IPS DF 6.9 (cell line): Measurements from ENCODE around the gene GYPE.
"Not testable (repeated sequence)": the region's sequence is repeated elsewhere in the genome, so short reads cannot be mapped to it uniquely, and the experiment has no call there.

ENCODE experiments used
- DNase-seq: peaks from one replicate; pipeline ENCODE4 v3.0.0-alpha.2; 2013; ENCODE audit warnings: low read depth, low spot score
- H3K27ac ChIP-seq: one replicate; pipeline ENCODE4 v1.5.1; 2013; ENCODE audit warnings: low read length, control low read depth
- H3K27me3 ChIP-seq: 2 replicates; pipeline ENCODE4 v1.6.1; 2013; ENCODE audit warnings: mild to moderate bottlenecking, low read length; ENCODE audit not compliant: control insufficient read depth, insufficient read depth
- H3K36me3 ChIP-seq: 2 replicates; pipeline ENCODE4 v1.6.1; 2013; ENCODE audit warnings: low read length; ENCODE audit not compliant: control insufficient read depth, insufficient read depth
- H3K4me1 ChIP-seq: 2 replicates; pipeline ENCODE4 v1.6.1; 2013; ENCODE audit warnings: low read length; ENCODE audit not compliant: control insufficient read depth, insufficient read depth
- H3K4me3 ChIP-seq: 2 replicates; pipeline ENCODE4 v1.5.1; 2013; ENCODE audit warnings: mild to moderate bottlenecking, low read length
- H3K9me3 ChIP-seq: 2 replicates; pipeline ENCODE4 v1.6.1; 2013; ENCODE audit warnings: low read length, inconsistent platforms; ENCODE audit not compliant: control insufficient read depth, insufficient read depth
- WGBS: extraction: QIAGEN DNeasy Blood & Tissue Kit; methylation state at CpG from one replicate; pipeline ENCODE4 v1.1.7; 2013; ENCODE audit warnings: mixed read lengths, missing lambda C conversion rate; ENCODE audit not compliant: insufficient read length, insufficient coverage; 5-methylcytosine and 5-hydroxymethylcytosine counted together

GYPE gene

GRCh38 chr4:143905440-143905839, at the start of gene GYPE:
Gene GYPE (minus strand): TSS chr4:143905559. CDS start chr4:143905507, 52 bp downstream.
- not testable (repeated sequence) for H3K36me3 ChIP-seq, H3K4me3 ChIP-seq, DNase-seq, H3K27me3 ChIP-seq, H3K27ac ChIP-seq, H3K4me1 ChIP-seq, H3K9me3 ChIP-seq
- no CpG with 5 or more reads among the region's 2 CpGs for WGBS

DNA sequence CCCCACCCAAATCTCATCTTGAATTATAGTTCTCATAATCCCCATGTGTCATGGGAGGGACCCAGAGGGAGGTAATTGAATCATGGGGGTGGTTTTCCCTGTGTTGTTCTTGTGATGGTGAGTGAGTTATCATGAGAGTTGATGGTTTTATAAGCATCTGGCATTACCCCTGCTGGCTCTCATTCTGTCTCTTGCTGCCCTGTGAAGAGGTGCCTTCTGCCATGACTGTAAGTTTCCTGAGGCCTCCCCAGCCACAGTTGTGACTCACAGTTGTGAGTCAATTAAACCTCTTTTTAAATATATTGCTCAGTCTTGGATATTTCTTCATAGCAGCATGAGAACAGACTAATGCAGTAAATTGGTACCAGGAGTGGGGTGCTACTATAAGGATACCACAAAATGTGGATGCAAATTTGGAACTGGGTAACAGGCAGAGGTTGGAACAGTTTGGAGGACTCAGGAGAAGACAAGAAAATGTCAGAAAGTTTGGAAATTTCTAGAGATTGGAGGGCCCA, 46.2 kb upstream of the GYPE start:
- not testable (repeated sequence) for H3K27me3 ChIP-seq, H3K9me3 ChIP-seq, H3K4me1 ChIP-seq, DNase-seq, H3K36me3 ChIP-seq, H3K4me3 ChIP-seq, H3K27ac ChIP-seq

DNA sequence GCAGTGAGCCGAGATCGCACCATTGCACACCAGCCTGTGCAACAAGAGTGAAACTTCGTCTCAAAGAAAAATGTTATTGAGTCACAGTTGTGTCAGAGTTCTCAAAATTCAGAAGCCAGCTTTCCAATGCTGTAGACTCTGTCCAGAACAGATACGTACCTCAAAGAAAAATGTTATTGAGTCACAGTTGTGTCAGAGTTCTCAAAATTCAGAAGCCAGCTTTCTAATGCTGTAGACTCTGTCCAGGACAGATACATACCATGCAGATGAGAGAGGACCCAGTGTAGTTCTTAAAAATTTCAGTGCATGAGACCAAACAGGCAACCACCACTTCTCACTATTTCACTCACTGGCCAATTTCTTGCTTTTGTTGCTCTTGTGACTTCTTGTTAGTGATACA, 45.6 kb upstream of the GYPE start:
- H3K9me3 ChIP-seq, H3K4me1 ChIP-seq, H3K4me3 ChIP-seq, H3K27ac ChIP-seq, H3K27me3 ChIP-seq, DNase-seq, H3K36me3 ChIP-seq: not testable (repeated sequence)
- no CpG with 5 or more reads among the region's 4 CpGs for WGBS

DNA sequence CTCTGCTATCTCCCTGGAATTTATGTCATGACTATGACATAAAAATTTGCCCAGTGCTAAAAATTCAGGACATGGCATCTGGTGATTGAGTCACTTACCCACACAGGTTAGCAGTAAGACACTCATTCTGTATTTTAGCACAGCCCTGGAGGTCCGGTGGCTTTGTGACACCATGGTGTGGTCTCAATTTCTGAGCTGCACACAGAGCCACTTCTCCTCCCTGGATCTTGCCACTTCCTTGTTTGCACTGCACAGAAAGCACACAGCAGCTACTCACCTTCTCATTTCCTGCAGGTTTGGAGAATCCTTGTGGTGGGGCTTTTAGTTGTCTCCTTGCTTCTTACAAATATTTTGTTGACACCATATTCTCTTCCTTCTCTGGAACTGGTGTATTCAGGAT, 44.8 kb upstream of the GYPE start:
- H3K9me3 ChIP-seq, H3K36me3 ChIP-seq, DNase-seq, H3K4me1 ChIP-seq, H3K4me3 ChIP-seq, H3K27me3 ChIP-seq, H3K27ac ChIP-seq: not testable (repeated sequence)
- no CpG with 5 or more reads among the region's 1 CpG for WGBS

DNA sequence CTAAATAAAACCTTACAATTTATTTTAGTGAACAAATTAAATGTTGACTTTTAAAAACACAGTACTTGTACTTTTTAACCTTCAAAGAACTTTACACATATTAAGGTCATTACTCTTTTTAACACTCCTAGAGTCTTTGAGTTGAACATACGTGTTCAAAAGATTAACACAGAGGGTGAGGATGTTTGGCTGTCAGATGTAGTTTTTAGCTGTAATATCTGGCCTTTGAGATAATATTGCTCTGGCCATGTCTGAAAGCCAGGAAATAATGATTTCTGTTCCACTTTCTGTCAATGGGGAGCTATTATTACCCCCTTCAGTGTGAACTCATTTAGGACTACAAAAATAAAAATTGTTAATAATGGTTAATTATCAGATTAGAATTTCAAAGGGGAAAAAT, 42.1 kb upstream of the GYPE start:
- DNase-seq, H3K36me3 ChIP-seq, H3K27me3 ChIP-seq, H3K4me1 ChIP-seq, H3K4me3 ChIP-seq, H3K27ac ChIP-seq, H3K9me3 ChIP-seq: not testable (repeated sequence)
- no CpG with 5 or more reads among the region's 1 CpG for WGBS

DNA sequence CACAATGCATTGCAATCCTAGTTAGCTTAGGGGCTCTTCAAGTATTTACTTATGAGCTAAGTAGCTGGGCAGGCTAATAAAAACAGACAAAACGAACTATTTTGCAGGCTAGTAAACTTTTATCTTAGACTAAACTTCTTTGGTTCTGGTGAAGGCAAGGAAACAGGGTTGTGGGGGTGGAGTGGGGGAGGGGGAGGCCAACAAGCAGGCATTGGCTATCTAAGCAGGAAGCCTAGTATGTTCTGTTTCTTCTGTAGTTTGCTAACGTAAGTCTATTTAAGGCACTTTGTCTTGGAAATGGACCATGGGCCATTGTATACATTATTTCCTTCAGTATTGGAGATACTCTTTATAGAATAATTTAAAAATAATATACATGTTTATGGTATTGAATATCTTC, 35.3 kb upstream of the GYPE start:
- no CpG with 5 or more reads among the region's 2 CpGs for WGBS
- H3K4me1 ChIP-seq, H3K27ac ChIP-seq, H3K36me3 ChIP-seq, H3K27me3 ChIP-seq, H3K4me3 ChIP-seq, DNase-seq, H3K9me3 ChIP-seq: not testable (repeated sequence)

DNA sequence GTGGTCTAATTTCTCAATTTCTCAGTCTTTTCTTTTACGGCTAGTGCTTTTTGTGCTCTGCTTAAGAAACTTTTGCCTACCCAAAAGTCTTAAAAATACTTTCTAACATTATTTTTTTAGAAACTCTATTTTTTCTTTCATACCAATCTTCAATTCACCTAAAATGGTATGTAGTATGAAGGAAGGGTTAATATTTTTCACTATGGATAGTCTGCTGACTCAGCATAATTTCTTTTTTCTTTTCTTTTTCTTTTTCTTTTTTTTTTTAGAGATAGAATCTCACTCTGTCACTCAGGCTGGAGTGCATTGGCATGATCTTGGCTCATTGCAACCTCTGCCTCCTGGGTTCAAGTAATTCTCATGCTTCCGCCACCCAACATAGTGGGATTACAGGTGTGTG, 34.2 kb upstream of the GYPE start:
- no peaks in the 10 kb centered on the region for H3K27me3 ChIP-seq
- WGBS: no CpG with 5 or more reads among the region's 2 CpGs
- no peak for DNase-seq
- H3K4me3 ChIP-seq: no peak overlapping the region
- H3K27ac ChIP-seq: no peak overlapping the region
- no peaks in the 10 kb centered on the region for H3K4me1 ChIP-seq
- H3K9me3 ChIP-seq: no peaks in the 10 kb centered on the region
- no peaks in the 10 kb centered on the region for H3K36me3 ChIP-seq

DNA sequence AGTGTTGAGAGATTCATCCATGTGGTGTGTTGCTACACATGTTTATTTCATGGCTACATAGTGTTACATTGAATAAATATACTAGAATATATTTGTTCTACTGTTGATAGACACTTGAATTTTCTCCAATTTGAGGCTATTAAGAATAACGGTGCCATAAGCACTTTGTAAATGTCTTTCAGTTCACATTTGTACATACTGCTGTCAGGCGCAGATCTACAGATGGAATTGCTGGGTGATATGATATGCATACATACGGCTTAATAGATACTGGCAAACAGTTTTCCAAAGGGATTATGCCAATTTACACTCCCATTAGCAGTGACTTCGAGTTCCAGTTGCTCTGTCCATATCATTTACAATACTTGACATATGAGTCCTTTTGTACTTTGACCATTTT, 33.5 kb upstream of the GYPE start:
- H3K4me1 ChIP-seq, H3K4me3 ChIP-seq, DNase-seq, H3K9me3 ChIP-seq, H3K27ac ChIP-seq, H3K27me3 ChIP-seq, H3K36me3 ChIP-seq: not testable (repeated sequence)
- WGBS: no CpG with 5 or more reads among the region's 4 CpGs

DNA sequence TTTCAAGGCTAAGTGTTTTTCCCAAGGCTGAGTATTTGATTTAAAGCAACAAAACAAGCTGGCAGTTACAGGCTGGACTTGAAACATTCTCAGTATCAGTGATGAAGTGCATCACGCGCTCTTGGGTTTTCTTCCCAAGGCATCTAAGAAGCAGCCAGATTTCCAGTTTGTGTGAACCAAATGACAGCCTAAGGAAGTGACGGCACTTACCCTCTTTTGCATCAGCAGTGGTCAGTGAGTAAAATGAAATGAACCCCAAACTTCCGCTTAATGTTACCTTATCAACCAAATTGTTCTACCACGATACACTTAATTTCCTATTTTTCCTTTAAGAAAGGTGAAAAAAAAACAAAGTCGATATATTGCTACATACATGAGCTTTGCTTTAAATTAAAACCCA, 15.8 kb upstream of the GYPE start:
- Histone ChIP-seq H3K27me3 (no peaks in the 10 kb centered on the region), H3K4me3 (no peak overlapping the region), H3K4me1 (no peaks in the 10 kb centered on the region), H3K9me3 (no peaks in the 10 kb centered on the region), H3K27ac (no peak overlapping the region), H3K36me3 (no peaks in the 10 kb centered on the region)
- WGBS: 100% methylated on average over 1 of the region's 6 CpGs
- no peak for DNase-seq

DNA sequence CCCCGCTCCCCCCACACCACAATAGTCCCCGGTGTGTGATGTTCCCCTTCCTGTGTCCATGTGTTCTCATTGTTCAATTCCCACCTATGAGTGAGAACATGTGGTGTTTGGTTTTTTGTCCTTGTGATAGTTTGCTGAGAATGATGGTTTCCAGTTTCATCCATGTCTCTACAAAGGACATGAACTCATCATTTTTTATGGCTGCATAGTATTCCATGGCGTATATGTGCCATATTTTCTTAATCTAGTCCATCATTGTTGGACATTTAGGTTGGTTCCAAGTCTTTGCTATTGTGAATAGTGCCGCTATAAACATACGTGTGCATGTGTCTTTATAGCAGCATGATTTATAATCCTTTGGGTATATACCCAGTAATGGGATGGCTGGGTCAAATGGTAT, 11.1 kb upstream of the GYPE start:
- no CpG with 5 or more reads among the region's 5 CpGs for WGBS
- H3K4me1 ChIP-seq, H3K9me3 ChIP-seq, H3K4me3 ChIP-seq, H3K27ac ChIP-seq, H3K27me3 ChIP-seq, DNase-seq, H3K36me3 ChIP-seq: not testable (repeated sequence)

DNA sequence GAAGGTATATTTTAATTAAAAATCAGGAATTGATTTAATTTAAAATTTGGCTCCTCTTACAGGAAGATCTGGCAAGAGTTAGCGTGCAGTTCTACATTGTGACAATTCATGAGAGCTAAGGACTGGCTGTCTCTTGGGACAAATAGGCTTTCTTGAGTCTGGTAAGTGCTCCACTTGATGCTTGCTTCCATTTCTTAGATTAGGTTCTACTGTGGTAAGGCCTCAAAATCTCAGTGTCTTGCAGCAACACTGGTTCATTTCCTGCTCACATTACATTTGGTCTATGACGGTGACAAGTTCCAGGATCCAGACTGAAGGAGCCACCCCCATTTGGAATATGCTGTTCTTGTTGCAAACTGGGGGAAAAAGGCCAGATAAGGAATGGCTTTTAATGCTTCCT, 7.1 kb upstream of the GYPE start:
- no CpG with 5 or more reads among the region's 2 CpGs for WGBS

More for the DNA sequence above, 7.1 kb upstream of the GYPE start:
- H3K27me3 ChIP-seq, H3K36me3 ChIP-seq, H3K4me3 ChIP-seq, H3K4me1 ChIP-seq, DNase-seq, H3K9me3 ChIP-seq, H3K27ac ChIP-seq: not testable (repeated sequence)
